OCI-LY3 (cell line): ENCODE results near the gene MLH1.

Source experiments
- EZH2phosphoT487 ChIP-seq: fragments of 200-600 bp; shearing (Covaris generic); IDR thresholded peaks from 2 replicates; pipeline ENCODE4 v1.6.1; 2018; ENCODE audit warnings: antibody characterized with exemption, mixed run types, low read depth
- TF ChIP-seq, protein P1 (sequence below): fragments of 200-600, 300-600 bp; sonication (generic); IDR thresholded peaks from 2 replicates; pipeline ENCODE4 v1.5.1; 2014; ENCODE audit warnings: antibody characterized with exemption, low read length, low read depth

DNA sequence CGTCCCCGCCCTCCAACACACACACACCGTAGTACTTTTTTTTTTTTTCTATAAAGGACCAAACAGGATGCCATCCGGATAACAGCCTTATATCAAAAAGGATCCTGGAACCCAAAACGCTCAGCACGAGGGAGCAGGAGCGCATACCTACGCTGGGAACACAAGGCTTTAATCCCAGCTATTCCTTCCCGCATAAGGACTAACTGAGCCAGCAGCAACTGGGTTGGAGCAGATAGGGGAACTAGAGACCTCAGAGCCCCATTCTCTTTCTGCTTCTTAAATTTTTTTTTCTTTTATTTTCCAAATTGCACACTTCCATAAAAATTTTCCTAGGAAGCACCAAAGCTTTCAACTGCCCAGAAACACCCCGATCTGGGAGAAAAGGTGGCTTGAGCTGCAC is 49.7 kb upstream of the MLH1 start:
- TF ChIP-seq, protein P1, sequence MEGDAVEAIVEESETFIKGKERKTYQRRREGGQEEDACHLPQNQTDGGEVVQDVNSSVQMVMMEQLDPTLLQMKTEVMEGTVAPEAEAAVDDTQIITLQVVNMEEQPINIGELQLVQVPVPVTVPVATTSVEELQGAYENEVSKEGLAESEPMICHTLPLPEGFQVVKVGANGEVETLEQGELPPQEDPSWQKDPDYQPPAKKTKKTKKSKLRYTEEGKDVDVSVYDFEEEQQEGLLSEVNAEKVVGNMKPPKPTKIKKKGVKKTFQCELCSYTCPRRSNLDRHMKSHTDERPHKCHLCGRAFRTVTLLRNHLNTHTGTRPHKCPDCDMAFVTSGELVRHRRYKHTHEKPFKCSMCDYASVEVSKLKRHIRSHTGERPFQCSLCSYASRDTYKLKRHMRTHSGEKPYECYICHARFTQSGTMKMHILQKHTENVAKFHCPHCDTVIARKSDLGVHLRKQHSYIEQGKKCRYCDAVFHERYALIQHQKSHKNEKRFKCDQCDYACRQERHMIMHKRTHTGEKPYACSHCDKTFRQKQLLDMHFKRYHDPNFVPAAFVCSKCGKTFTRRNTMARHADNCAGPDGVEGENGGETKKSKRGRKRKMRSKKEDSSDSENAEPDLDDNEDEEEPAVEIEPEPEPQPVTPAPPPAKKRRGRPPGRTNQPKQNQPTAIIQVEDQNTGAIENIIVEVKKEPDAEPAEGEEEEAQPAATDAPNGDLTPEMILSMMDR = no peak
- no peak for TF ChIP-seq EZH2phosphoT487
